Fibroblast of upper back skin (primary cell): Measurements from ENCODE around the gene OR6B1.
A peak's percentile ranks its signal among the peaks of the same experiment; 100 is the strongest.
"Not testable (repeated sequence)": the region's sequence is repeated elsewhere in the genome, so short reads cannot be mapped to it uniquely, and the experiment has no call there.

Experiments
- DNase-seq: peaks from one replicate; pipeline ENCODE4 v3.0.0-alpha.2; 2013

OR6B1 gene

DNA sequence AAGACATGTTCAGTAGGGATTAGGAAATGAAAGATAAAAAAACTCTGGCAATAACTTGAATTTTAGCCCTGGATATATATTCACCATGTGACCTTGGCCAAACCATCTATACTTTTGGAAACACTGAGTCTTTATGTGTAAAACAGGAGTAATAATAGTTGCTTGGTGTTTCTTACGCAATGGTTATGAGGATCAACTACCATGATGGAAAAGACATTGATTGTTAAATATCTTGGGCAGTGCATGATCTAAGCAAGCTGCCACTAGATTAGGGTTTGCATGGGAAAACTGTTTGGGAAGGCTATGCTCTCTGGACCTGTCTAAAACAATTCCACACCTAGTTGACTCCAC lies 6.5 kb downstream of the OR6B1 start:
- DNase-seq, result no peak

DNA sequence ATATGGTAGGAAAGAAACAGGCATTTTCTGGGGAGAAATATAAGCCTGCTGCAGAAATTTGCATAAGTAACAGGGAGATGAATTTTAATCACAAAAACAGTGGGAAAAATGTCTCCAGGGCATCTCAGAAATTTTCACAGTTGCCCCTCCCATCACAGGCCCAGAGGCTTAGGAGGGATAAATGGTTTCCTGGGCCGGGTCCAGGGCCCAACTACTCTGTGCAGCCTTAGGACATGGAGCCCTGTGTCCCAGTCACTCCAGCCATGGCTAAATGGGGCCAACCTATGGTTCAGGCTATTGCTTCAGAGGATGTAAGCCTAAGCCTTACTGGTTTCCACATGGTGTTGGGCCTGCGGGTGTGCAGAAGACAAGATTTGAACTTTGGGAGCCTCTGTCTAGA lies 9.2 kb downstream of the OR6B1 start:
- no peak for DNase-seq

DNA sequence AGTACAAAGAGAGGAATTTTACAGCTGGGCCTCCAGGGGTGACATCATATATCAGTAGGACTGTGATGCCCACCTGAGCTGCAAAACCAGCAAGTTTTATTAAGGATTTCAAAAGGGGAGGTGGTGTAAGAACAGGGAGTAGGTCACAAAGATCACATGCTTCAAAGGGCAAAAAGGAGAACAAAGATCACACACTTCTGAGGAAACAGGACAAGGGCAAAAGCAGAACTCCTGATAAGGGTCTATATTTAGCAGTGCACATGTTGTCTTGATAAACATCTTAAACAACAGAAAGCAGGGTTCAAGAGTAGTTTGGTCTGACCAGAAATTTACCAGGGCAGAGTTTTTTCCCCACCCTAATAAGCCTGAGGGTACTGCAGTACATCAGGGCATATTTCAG lies 9.9 kb downstream of the OR6B1 start:
- DNase-seq, result not testable (repeated sequence)

DNA sequence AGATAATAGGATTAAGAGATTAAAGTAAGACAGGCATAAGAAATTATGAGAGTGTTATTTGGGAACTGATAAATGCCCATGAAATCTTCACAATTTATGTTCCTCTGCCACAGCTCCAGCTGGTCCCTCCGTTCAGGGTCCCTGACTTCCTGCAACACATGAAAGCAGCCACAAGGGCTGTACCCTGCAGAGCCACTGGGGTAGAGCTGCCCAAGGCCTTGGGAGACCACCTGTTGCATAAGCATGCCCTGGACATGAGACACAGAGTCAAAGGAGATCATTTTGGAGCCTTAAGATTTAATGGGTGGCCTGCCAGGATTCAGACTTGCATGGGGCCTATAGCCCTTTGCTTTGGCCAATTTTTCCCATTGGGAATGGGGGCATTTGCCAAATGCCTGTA lies 10.7 kb downstream of the OR6B1 start:
- DNase-seq, result not testable (repeated sequence)

DNA sequence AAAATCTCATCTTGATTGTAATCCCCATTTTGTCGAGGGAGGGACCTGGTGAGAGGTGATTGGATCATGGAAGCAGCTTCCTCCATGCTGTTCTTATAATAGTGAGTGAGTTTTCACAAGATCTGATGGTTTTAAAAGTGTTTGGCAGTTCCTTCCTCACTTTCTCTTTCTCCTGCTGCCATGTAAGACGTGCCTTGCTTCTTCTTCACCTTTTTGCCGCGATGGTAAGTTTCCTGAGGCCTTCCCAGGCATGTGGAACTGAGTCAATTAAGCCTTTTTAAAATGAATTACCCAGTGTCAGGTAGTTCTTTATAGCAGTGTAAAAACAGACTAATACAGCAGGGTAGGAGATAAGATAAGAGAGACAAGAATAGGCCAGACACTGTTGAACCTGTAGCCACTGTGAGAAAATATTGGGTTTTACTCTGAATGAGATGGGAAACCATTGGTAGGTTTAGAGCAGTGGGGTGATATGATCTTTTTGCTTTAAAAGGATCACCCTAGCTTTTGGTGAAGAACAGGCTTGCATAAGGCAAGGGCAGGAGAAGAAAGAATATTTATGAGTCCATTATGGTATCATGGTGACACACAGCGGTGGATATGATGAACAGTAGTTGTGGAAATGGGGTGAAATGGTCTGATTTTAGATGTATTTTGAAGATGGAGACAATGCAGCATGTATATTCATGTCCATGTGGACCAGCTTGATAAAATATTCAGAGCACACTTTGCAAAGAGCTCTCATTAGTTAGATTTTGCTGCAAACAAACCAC lies 11.5 kb downstream of the OR6B1 start:
- DNase-seq, result peak; percentile 6

DNA sequence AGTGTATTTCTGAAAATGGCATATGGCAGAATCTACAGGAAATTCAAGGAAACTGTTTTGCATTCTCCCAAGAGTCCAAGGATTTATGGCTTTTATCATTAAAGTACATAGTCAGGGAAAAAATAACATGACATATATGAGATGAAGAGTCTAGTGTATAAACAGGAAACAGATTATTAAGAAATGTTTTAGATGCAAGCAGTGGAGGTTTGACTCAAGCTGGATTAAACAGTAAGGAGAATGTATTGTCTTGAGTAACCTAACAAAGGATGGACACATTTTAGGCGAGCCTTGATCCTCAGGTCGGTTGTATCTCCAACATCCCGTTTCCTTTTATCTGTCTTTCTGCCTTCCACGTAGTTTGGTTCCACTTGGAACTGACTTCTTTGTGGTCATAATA lies 17.9 kb downstream of the OR6B1 start:
- DNase-seq, result no peak

DNA sequence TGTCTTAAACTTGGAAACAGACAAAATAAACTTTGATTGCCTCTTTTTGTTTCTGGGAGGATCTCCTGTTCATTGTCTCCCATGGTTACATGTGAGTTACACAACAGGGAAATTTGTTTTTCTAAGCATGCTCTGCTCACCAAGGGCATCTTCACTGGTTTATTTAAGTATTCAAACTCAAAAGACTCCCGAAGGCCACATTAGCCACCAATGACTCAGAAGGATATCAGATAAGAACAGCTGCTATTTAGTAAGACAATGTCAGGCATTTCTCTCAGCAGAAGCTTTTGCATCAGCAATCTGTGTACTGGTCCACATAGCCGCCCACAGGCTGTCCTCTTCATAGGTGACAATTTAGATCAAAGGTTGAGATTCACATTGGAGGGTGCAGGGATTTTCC lies 19.3 kb downstream of the OR6B1 start:
- peak; percentile 73 for DNase-seq

DNA sequence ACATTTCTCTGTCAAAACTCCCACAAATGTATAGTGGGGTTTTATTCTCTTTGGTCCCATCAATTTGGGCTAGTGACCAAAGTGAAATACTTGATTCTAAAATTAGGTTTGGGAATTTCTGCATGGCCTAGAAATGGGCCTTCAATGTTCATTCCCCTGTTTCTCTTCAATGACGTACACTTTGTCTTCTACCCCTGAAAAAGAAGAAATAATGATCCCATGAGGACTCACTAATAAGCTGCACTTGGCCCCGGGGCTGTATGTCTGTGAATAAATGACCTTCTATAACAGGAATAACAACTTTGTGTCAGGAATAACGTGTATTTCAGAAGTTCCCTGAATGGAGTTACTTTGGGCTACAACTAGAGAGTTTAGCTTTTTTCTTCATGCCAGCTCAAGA lies 20.2 kb downstream of the OR6B1 start:
- DNase-seq, result no peak

DNA sequence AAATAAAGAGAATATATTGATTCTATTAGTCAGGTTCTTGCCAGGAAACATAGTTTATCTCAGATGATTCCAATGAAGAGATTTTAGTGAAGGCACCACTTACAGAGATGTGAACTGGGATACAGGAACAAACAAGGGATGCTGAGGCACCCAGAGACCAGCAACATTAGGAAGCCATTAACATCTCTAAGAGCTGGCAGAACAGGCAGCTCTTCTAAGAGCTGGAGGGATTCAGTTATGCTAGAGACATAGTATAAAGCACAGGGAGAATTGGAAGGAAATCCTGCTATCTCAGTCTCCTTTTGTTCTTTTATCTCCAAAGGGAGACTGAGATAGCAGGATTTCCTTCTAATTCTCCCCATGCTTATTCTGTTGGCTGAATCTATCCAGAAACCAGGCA lies 22.0 kb downstream of the OR6B1 start:
- DNase-seq, result no peak

DNA sequence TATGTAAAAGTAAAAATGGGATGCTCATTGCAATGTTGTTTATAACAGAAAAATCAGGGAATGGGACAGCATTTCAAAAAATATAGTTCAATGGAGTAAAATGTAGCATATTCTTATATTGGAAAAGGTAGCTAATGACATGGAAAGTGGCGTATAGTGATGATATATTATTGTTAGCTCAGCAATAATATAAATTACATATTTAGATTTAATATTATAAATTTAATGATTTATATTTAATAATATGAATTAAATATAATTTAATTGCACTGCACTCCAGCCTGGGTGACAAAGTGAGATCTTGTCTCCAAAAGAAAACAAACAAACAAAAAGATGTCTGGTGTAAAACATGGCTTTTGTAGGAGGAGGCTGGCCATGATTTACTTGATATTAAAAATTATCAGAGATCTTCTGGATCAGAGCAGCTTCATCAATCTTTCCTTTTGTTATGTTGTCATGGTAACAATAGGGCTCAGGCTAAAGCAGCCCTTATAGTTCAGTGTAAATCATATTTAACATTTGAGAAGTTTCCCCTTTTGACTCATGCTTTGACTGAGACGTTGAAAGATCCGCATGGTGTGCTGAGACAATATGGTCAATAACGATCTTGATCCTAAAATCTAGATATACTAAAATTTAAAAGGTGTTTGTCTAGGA lies 23.2 kb downstream of the OR6B1 start:
- DNase-seq, result no peak

DNA sequence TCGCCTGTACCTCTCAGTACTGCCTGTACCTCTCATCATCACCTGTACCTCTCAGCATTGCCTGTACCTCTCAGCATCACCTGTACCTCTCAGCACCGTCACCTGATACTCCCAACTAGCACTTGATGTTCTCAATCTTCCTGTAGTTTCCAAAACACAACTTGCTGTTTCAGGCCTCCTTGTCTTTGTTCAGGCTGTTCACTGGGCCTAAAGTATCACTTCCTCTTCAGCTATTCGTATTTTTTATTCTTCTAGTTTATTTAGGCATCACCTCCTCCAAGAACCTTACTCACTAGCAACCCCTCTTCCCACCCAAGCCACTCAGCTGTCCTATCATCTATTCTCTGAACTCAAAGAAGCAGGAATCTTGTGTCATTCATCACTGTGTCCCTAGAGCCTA lies 24.1 kb downstream of the OR6B1 start:
- DNase-seq, result no peak

DNA sequence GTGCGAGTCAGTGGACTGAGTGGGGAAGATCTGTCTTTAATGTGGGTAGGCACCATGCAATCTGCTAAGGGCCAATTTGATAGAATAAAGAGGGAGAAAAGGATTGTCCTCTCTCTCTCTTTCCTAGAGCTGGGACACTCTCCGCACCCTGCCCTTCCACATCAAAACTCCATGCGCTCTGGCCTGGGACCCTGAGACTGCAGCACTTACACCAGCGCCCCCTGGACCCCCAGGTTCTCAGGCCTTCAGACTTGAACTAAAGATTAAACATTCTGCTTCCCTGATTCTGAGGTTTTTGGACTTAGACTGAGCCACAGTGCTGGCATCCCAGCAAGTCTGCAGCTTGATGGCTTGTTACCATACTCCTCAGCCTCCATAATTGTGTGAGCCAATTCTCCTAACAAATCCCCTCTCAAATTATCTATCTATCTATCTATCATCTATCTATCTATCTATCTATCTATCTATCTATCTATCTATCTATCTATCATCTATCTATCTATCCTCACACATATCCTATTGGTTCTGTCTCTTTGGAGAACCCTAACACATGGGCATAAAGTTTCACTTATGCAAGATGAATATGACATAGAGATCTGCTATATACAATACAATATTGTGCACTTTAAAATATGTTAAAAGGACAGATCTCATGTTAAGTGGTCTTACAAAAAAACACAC lies 26.2 kb downstream of the OR6B1 start:
- no peak for DNase-seq

DNA sequence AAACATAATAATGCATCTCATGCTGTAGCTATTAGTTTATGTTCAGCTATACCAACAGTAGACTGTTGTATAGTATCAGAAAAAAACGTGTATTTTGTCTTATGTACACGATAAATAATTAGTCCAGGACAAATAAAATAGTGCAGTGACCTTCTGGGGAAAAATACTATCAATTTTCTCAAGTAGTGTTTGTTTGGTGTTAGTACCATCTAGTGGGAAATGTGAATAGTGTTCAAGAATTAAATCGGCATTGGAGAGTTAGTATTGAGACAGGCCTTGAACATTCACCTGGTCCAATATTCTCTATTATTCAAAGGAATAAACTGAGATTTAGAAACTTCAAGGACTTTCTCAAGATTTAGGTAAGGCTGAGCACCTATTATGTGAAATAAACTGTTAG lies 26.9 kb downstream of the OR6B1 start:
- DNase-seq, result peak; percentile 14

DNA sequence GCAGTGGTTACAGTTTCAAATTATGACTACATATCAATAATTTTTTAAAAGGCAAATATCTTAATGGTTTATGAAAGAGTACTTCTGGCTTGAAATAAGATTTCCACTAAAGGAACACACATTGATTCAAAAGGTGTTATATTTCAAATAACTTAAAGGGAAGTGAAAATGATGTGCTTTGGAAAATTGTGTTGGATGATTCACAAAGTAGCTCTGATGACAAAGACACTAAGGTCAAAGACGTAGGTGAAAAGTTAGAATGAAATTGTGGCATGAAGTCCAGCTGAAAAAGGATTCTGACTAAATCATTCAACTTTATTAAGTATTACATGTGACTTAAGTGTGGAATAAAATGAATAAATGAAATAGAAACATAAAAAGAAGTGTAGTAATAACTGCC lies 27.9 kb downstream of the OR6B1 start:
- DNase-seq, result no peak

DNA sequence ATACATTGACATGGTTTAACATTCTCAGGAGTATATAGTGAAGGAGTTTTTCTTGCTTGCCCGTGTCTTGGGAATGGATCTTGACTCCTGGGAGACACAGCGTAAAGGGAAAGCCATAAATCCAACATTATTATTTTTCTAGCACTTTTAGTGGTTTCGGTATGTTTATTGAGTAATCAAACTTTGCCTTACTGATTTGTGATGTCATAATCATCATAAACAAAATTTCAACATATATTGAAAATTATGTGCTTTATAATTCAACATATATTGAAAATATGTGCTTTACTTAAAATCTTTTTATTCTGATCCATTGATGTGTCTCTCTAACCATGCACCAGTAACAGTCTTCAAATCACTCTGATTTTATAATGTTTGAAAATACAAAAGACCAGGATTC lies 28.4 kb downstream of the OR6B1 start:
- DNase-seq, result no peak

DNA sequence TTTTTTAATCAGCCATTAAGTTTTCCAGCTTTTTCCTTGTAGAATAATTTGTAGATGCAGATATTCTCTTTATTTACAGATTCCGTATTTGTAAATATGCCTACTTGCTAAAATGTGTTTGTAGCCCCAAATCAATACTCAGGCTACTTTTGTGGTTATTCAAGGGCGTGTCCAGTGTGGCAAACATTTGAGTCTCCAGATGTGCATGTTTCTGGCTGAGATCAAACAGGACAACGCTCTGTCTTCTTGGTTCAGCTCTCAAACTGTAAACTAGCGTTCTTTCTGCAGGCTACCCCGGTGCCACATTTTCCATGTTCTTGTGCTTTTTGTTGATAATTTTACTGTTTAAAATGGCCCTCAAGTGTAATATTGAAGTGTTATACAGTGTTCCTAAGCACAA lies 32.4 kb downstream of the OR6B1 start:
- DNase-seq, result no peak

DNA sequence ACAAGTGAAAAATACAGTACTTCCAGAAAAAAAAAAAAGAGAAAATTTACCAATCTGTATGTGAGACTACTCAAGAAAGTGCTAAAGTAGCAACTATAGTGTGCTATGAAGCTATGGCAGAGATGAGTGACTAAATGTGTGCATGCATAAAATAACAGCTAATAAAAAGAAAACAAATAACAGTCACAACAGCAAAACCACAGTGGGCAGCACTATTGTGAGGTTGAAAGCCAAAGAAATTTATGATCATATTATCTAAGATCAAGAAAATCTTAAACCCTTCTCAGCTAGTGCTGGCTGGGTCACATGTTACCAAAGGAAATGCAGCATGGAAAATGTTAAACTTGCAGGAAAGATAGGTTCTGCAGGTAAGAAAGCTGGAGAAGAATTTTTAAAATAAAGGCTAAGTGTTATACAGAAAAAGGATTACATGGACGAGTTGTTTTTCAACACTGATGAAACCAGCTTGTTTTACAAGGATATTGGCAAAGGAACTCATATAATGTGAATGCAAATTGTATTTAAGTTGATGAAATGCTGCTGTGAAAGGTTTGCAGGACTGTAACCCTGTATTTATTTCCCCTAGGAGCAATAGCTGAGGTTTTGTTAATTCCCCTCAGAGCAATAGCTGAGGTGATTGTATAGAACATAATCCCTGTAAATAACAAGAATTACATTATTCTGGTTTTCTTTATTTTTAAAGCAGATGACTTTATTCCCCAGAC lies 33.0 kb downstream of the OR6B1 start:
- DNase-seq, result no peak

DNA sequence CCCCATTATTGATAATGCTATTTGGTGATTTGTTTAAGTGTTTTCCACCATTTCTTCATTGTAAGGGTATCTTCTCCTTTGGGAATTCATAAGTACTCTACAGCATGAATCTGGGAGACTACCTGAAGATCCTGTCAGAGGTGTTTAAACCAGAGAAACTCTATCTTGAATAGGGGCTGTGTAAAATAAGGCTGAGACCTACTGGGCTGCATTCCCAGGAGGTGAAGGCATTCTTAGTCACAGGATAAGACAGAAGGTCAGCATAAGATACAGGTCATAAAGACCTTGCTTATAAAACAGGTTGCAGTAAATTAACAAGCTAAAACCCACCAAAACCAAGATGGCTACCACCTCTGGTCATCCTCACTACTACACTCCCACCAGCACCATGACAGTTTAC lies 35.3 kb downstream of the OR6B1 start:
- DNase-seq, result no peak

DNA sequence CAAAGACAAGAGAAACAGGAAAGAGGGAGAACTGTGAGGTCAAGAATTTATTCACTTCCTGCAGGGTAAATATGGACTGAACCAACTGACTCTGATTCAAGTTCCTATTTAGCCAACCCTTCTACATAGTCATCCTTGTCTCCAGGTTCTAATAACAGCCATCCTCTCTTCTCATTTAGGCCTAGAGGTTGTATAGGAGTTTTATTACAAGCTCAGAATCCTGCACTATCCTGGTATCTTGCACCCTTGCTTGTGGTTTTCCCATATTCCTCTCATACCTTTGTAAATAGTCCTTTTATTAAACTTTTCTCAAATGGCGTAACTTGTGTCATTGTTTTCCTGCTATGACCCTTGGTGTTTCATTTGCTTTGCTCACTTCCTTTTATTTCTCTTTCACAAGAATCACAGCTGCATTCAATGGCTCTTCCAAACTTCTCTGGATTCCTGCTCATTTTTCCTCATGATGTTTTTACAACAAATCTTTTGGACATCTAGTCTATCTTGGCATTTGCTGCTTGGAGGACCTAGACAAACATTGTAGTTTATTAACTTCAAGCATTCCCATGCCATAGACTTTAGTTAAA lies 36.3 kb downstream of the OR6B1 start:
- no peak for DNase-seq

DNA sequence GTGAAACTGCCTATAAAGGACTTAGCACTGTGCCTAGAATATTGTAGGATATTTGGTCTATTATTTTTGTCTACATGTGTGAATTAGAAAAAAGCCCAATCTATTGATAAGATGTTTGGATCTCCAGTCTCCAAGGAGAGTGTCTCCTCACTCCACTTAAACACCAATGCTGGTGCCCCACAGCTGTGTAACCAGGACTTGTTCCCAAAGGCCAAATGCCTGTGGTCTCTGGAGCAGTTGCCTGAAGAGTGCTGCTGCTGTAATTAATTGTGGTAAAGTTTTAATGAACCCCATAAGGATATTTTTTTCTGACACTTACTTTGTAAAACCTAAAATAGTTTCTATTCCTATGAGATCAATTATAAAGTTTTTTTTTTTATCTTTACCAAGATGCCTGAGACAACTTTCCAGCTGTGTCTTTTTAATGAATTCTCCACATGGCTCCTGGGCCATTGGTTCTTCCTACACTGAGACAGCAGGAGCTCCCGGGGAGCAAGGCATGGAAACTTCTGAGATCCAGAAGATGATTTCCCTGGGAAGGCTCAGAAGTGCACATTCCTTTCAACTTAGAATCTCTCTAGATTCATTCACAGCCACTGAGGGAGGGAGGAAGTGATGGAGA lies 37.4 kb downstream of the OR6B1 start:
- no peak for DNase-seq

DNA sequence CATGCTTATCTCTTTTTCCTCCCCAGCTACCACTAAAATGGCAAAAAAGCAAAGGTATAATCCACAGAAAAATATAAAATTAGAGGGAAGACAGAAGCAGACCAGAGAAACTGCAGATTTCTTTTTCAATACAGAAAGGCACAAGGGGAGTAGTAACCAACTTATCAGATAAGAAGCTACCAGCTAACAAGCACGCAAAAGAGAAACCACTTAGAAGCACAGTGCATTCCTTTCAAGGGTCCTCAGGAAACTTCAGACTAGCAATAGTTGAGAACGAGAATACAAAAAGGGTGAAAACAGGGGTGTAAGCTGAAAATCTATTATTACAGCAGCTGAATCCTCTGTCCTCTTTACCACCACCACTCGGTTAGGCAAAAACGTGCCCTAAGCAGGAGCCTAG lies 38.8 kb downstream of the OR6B1 start:
- DNase-seq, result no peak

DNA sequence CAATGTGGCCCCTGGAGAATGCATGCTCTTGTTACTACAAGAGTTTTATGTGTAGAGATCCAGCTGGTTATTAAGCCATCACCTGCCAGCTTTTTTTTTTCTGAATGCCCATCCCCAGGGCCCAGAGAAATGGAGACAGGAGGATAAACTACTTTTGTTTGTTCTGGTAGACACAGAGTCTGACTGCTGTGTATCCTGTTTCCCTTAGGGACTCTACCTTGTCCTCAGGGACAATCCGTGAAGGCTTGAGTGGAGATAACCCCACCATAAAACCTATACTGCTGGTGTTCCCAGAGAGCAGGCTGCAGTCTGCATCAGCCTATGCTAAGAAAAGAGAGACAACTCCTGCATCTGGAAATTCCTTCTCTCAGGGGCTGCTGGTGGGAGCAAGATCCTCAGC lies 48.5 kb downstream of the OR6B1 start, which contains the start of gene OR2A5:
Gene OR2A5 (plus strand): TSS at position 301 of the 400 bp plus-strand sequence. CDS start 1,454 bp downstream, outside the sequence.
- no peak for DNase-seq

DNA sequence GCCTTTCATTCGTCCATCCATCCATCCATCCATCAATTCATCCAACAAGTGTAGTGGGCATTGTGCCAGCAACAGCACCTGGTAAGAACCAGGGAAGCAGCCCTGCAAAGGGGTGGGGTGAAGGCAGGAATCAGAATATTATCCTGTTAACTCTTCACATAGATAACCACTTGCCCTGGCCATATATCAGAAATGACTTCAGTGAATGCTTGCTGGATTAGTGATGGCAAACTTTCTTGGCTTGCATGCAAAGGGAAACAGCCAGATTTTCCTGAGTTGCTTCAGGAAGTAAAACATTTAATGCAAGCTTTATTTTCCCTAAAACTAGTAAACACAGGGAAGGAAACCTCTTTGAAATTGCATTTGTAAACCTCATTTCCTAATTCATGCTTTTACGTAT lies 49.4 kb downstream of the OR6B1 start:
- no peak for DNase-seq
